IPS-NIHi11 (cell line): ENCODE results near the gene MEDAG.

Experiments used
- DNase-seq: peaks from one replicate; pipeline ENCODE4 v3.0.0; 2012; ENCODE audit warnings: mixed read lengths, low spot score

MEDAG gene

GRCh38 chr13:30905932-30906383 is at the start of gene MEDAG:
TSS of gene MEDAG (plus strand) at chr13:30906271. CDS start at chr13:30906516, 245 bp downstream.
- DNase-seq, result no peak

- no peak for DNase-seq
Observed at GRCh38 chr13:30857018-30857417, 49.1 kb upstream of the MEDAG start.

DNA sequence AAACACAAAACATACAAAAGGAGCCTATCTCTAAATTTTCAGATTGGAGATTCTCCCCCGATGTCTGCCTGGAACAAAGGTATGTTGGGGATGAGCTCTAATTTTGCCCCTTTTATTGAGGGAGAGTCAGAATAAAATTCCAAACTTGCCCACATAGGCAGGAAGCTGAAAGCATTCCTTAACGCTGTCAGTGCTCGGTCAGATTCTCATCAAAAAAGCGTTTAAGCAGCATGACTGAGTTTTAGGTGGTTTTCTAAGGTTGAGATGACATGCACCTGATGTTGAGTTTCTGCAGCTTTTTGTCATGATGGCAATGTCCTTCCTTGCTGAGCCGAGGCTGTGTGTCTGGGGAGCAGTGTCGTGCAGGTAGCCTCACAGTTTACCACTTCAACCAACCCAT is 48.4 kb upstream of the MEDAG start:
- no peak for DNase-seq

GRCh38 chr13:30859326-30859725 is 46.7 kb upstream of the MEDAG start:
- no peak for DNase-seq

DNA sequence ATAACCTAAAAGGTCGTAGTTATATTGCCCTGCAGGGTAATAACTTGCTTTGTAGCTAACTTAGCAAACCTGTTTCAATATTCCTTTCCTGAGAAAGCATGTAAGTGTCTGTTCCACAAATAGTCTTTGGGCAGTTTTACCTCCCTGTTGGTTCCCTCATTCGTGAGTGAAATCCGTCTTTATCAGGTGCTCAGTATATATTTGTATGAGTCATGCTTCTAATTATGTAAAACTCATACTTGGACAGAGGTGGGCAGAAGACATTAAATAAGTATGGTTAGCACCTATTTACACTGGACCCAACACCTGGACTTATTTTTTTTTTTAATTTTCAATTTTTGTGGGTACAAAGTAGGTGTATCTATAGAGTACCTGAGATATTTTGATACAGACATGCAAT is 44.9 kb upstream of the MEDAG start:
- DNase-seq, result no peak

DNA sequence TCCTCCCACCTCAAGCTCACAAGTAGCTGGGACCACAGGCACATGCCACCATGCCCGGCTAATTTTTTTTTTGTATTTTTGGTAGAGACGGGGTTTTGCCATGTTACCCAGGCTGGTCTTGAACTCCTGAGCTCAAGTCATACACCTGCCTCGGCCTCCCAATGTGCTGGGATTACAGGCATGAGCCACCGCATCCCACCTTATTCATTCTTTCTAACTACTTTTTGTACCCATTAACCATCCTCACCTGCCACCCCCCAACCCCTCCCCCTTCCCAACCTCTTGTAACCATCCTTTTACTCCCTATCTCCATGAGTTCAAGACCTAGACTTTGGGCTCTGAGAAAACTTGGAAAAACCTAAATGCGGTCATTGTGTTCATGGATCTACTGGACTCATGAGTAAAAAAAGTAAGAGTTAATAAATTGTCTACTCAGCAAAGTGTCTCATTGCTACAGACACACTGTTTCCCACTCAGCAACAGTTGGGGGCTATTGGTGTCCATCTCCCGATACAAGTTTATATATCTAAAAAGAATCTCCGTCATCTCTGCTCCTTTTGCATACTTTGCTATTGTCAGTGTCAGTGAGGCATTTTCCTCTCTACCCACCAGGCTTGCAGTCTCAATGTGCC is 44.1 kb upstream of the MEDAG start:
- DNase-seq, result no peak

GRCh38 chr13:30862707-30863106 is 43.4 kb upstream of the MEDAG start:
- no peak for DNase-seq

GRCh38 chr13:30863231-30863630 is 42.8 kb upstream of the MEDAG start:
- DNase-seq, result peak; percentile 67

DNA sequence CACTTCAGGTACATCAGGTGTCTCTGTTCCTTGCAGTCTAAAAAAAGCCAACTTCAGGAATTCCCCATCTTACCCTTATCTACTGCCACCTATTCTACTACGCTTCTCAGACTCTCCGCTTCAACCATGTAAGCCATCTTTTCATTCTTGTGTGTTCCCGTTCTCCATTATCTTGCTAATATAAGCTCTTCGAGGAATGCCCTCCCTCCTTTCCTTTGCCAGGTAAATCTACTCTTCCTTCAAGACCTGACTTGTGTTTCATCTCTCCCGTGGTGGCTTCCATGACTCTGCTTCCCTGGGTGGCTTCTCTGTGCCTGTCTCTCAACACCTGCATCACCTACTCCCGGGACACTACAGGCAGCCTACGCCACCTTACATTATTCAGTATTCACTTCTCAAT is 42.3 kb upstream of the MEDAG start:
- no peak for DNase-seq

GRCh38 chr13:30864433-30865122 is 41.5 kb upstream of the MEDAG start:
- no peak for DNase-seq

DNA sequence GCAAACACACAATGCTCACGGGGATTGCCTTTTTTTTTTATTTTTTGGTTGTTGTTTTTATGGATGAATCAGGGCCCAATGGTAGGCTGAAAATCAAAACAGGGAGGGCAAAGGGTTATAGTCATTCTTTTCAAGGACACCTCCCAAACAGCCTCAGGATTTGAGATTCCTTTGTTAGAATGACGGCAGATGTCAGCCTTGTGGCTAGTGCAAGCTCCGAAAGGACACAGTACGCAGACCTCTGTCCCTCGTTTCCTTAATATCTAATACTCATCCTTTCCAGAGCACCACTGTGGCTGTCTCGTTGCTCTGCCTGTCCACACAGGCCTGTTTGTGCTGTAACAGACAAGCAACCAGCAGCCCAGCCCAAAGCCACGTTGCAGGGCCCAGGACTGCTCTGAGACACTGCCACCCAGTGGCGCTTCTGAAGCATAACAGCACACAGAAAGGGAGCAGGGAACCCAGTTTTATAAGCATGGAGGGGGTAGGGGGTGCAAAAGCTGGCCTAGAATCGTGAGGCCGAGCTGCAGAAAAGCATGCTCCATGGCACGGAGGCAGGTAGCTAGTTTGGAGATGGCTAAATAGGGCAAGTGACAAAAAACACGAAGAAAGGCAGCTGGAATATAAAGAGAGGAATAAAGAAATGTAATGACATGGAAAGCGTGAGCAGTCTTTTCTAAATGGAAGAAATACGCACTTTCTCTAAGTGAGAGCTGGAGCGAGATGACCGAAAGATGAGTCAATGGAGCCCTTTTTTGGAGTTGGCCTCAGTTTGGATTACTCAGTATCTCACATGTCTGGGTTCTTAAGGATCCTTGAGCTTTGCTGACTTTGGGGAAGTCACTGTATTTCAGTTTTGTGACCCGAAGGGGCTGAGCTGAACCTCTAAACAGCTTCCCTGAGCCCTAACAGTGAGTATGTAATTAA is 40.7 kb upstream of the MEDAG start:
- DNase-seq, result peak; percentile 75

DNA sequence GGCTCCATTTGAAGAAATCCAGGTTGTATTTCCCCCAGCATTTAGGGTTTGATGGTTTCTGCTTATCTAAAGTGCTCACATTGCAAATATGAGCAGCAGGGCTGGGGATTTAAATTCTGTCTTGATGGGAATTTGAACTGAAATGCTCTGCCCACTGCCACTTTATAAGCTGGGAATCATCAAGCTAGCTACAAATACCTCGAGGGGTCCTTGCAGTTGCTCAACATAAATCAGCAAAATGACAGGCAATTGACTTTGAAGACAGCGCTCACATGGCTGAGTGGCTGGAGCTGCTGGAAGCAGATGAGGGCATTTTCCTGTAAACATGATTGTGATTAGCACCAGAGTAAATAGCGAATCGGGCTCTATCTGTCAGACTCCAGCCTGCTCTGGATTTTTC is 39.4 kb upstream of the MEDAG start:
- no peak for DNase-seq

DNA sequence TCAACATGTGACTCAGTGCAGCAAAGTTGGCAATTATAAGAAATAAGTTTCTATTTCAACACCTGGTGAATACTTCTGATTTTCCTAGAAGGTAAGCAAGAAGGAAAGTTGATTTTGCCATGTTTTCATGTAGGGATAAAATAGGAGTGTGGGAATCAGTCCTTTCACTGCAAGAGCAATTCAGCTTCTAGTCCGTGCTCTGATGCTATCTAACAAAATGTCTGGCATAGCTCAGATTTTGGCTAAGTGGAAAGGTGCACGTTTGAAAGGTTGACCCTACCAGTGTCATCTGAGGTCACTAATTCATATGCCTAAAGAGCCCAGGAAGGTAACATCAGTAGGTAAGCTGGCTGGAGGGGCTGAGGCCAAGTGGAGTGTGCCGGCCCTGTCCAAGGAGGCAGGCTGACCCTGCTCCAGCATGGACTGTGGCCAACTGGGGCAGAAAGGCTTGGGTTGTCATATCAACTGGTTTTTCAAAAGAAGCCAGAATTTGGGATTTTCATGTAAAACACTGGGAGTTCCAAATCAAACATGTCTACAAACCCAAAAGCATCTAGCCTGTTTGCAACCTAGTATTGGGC is 38.9 kb upstream of the MEDAG start:
- no peak for DNase-seq

- no peak for DNase-seq
Observed at GRCh38 chr13:30868799-30869470, 37.1 kb upstream of the MEDAG start.

GRCh38 chr13:30869491-30869890 is 36.6 kb upstream of the MEDAG start:
- DNase-seq, result no peak

GRCh38 chr13:30870049-30870884 is 35.8 kb upstream of the MEDAG start:
- DNase-seq, result peak; percentile 82

DNA sequence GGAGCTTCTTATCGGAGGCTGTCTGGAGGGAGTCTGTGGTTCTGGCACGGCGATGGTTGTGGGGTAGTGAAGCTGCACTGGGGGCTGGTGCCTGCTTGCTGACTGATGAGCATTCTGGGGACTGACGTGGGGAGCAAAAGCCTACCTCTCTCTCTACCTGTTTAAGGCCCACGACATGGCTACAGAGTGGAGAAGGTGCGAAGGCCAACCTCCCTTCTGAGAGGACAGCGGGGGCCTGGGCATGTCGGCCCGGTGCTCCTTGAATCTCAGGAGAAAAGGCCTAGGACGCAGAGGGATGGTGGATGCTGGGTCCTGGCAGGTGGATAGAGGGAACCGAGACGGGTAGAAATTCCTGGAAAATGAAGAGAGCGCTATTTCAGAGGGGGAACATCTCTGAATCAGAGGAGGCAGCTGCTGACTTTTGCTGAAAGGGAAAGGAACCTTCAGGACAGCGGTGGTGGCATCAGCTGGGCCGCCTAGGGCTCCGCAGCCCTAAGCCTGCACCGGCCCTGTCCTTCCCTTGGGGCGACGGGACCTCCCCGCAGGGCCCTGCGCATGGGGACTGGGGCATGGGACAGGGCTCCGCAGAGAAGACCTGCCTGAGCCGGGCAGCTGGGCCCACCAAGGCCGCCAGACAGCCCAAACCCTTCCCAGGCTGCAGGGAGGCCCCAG is 35.0 kb upstream of the MEDAG start:
- no peak for DNase-seq

DNA sequence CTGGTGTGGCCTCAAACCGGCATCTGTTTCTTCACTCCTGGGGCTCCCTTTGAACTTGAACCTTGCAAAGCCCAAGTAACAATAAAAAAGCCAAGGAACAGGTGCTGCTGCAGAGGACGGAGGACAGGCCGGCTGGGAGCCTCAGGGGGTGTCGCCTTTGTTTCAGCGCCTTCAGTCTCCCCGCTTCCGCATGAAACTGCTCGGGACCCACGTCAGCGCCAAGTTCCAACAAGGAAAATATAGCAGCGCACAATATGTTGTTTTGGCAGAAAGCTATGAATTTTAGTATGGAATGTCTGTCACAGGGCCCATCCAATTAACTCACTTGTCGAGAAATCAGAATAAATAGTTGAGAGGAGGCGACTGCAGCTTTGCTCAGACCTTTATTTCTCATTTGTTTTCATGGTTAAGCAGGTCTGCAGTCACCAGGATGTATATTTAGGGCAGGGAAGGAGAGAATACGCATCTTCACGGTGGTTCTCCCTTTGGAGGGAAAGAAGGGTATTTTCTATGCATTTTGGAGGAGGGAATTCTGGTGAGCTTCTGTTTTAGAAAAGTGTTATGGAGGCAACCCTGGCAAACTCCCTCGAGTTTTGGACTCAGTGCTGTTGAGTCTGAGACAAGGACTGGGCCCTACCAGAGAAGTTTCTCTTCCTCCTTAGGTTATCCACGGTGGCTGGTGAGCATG is 34.3 kb upstream of the MEDAG start:
- no peak for DNase-seq

DNA sequence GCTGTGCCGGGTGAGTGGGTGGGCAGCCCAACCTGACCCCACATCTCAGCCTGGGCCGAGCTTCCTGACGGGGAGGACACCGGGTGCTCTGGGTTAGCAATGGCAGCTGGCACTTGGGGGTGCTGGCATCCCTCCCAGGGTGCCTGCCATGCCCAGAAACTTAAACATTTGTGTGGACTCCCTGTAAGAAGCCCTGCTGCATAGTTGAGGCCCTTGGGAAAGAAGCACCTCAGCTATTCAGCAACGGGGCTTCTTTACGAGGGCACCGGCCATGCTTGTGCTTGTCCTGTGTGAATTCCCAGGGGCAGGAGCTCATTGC is 33.8 kb upstream of the MEDAG start:
- no peak for DNase-seq
